Measurements from ENCODE around the gene FADS2. TPM values are rescaled to one million over a fixed set of nuclear protein-coding genes. Genes with fewer than 3 reads are reported as not detected.

Gene FADS2
- total RNA-seq, 2 donors from 2014 or later: 5.1 to 10.2 TPM

DNA sequence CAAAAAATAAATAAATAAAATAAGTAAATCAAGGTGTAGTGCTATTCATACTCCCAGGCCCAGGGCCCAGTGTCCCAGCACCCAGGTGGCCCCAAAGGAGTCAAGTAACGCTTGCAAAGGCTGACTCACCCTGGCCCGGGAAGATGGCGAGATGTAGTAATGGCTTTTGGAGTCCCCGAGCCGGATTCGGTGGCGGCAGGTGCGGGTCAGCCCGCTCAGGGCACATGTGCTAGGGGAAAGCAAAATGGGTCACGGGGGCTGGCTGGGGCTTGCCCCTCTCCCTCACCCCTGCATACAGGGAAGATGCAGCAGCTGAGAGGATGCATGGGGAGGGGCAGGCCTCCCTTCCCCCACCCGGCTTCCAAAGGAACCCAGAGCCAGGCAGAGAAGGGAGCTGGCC is 74.2 kb downstream of the FADS2 start:
- Histone ChIP-seq H3K36me3 (peaks cover 31% of the 10 kb centered on the region), H3K4me1 (peaks cover 0 to 12% of the 10 kb centered on the region in 2 donors), H3K4me3 (no peak overlapping the region), H3K27ac (no peak overlapping the region), H3K9me3 (no peaks in the 10 kb centered on the region), H3K27me3 (no peaks in the 10 kb centered on the region)
- TF ChIP-seq, protein P1, sequence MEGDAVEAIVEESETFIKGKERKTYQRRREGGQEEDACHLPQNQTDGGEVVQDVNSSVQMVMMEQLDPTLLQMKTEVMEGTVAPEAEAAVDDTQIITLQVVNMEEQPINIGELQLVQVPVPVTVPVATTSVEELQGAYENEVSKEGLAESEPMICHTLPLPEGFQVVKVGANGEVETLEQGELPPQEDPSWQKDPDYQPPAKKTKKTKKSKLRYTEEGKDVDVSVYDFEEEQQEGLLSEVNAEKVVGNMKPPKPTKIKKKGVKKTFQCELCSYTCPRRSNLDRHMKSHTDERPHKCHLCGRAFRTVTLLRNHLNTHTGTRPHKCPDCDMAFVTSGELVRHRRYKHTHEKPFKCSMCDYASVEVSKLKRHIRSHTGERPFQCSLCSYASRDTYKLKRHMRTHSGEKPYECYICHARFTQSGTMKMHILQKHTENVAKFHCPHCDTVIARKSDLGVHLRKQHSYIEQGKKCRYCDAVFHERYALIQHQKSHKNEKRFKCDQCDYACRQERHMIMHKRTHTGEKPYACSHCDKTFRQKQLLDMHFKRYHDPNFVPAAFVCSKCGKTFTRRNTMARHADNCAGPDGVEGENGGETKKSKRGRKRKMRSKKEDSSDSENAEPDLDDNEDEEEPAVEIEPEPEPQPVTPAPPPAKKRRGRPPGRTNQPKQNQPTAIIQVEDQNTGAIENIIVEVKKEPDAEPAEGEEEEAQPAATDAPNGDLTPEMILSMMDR (IDR thresholded peaks at IDR 0.05): no peak
- DNase-seq (ENCODE audit: low spot score): no peak

DNA sequence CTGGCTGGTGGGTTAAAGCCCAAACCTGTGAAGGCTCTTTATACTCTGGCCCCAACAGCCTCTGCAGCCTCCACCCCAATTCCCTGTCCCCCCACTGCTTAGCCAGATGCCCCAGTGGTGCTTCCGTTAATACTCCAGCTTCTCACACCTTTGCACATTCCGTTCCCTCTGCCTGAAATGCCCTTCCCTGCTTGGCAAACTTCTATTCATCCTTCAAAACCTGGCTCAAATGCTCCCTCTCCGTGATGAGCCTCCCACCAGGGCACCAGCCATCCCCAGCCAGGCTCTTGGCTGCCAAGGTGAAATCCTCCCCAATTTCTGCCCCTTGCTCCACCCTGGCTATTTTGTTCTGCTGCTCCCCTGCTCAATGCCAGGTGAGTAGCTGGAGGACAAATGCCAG is 75.7 kb downstream of the FADS2 start:
- no peaks in the 10 kb centered on the region for H3K9me3 ChIP-seq
- peaks cover 0 to 17% of the 10 kb centered on the region in 2 donors for H3K4me1 ChIP-seq
- H3K4me3 ChIP-seq: peak overlapping the region in 1 of 2 donors; percentile 38
- no peaks in the 10 kb centered on the region for H3K27me3 ChIP-seq
- DNase-seq (ENCODE audit: low spot score): no peak
- peak overlapping the region in 1 of 2 donors; percentile 42 for H3K27ac ChIP-seq
- H3K36me3 ChIP-seq: peaks cover 35% of the 10 kb centered on the region
- TF ChIP-seq, protein P1 (IDR thresholded peaks at IDR 0.05): no peak

DNA sequence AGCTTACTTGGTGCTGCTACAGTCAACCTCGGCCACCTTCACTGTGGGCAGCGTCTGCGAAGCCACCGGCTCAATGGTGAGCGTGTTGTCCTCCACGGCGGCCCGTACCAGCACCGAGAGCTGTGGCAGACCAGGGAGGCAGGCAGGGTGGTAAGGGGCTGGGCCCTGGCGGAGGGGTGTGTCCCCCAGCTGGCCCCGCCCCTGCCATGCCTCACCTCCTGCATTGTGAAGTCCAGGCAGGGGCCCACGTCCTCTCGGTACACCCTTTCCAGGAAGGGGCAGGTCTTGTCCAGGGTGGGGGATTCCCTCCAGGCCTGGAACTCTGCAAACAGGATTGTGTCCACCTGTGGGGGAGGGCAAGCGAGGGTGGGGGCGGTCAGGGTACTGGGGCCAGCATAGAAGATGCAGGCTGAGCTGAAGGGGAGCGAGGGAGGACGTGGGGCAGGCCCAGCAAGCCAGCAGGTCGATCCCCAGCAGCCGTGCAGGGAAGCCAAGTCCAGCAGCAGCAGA is 76.5 kb downstream of the FADS2 start:
- Histone ChIP-seq H3K27me3 (no peaks in the 10 kb centered on the region), H3K9me3 (no peaks in the 10 kb centered on the region), H3K36me3 (peaks cover 34% of the 10 kb centered on the region), H3K4me3 (peak overlapping the region in 1 of 2 donors; percentile 38), H3K27ac (peak overlapping the region in 1 of 2 donors; percentile 42), H3K4me1 (peaks cover 0 to 18% of the 10 kb centered on the region in 2 donors)
- TF ChIP-seq, protein P1 (IDR thresholded peaks at IDR 0.05): no peak
- no peak for DNase-seq (ENCODE audit: low spot score)

DNA sequence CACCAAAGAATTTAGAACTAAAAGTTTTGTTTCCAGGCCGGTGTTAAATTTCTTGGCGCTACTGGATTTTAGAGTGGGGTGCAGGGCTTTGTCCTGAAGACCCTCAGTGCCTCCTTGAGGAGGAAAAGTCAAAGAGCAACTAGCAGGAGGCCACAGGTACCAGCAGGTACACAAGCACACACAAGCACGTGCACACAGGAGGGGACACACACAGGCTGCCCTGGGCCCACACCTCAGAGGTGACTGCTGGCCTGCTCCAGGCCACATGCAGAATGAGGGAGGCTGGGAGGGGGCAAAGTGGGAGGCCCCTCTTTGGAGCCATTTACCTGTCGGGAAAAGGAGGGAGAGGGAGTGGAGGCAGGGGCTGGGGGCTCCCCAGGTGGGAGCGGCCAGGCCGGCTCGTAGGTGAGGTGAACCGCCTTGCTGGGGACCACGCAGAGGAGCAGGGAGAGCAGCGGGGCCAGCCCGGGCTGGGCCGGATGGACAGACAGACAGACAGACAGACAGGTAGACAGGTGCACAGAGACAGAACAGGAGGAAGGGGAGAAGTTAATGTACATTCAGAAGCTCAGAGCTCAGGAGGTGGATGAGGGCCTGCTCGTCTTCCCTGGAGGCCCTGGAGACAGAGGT is 77.1 kb downstream of the FADS2 start:
- Histone ChIP-seq H3K9me3 (no peaks in the 10 kb centered on the region), H3K4me3 (no peak overlapping the region), H3K4me1 (peaks cover 0 to 21% of the 10 kb centered on the region in 2 donors), H3K27ac (no peak overlapping the region), H3K27me3 (no peaks in the 10 kb centered on the region), H3K36me3 (peaks cover 34% of the 10 kb centered on the region)
- no peak for DNase-seq (ENCODE audit: low spot score)
- TF ChIP-seq, protein P1 (IDR thresholded peaks at IDR 0.05): no peak

DNA sequence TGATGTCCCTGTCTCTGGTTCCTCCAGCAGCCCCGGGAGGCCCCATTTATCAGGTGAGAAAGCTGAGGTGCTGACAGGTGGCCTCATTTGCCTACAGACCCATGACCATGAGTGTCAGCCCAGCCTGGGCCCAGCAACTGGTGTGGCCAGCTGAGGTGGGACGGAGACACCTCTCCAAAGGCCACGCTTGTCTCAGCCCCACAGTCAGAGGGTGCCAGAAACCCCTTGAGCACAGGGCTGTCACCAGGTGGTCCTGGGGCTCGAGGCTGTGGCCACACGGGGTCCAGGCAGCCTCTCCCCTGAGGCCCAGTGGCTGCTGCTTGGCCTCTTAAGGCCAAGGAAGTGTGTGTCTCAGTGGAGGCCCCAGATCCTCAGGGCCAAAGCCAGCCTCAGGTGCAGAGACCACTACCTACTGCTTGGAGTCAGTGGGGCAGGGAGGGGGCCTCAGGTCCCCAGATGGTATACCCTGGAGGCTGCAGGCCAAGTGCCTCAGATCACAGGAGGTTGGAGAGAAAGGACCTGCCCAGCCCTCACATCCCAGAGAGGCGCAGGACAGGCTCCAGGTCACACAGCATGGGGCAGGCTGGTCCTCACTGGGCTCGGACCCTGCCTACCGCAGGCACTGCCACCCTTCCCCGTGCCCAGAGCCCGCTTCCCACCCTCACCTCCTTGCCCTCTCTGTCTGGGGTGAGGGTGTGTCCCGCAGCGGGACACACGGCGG is 77.9 kb downstream of the FADS2 start:
- Histone ChIP-seq H3K27ac (no peak overlapping the region), H3K36me3 (peaks cover 34% of the 10 kb centered on the region), H3K4me1 (peaks cover 0 to 29% of the 10 kb centered on the region in 2 donors), H3K9me3 (no peaks in the 10 kb centered on the region), H3K27me3 (no peaks in the 10 kb centered on the region), H3K4me3 (no peak overlapping the region)
- TF ChIP-seq, protein P1 (IDR thresholded peaks at IDR 0.05): no peak
- no peak for DNase-seq (ENCODE audit: low spot score)

All from right atrium auricular region (tissue), 2 donors.